ENCODE measurements around the gene ACOT4. TPM values are rescaled to one million over a fixed set of nuclear protein-coding genes. Genes with fewer than 3 reads are reported as not detected.
"Not testable (repeated sequence)": the region's sequence is repeated elsewhere in the genome, so short reads cannot be mapped to it uniquely, and the experiment has no call there.

Gene ACOT4
- 0.04 TPM for total RNA-seq (2013)
- polyA plus RNA-seq (under 1 TPM in 2 of 3 donors, not detected in 1; 0.04 to 0.12 TPM), polyA minus RNA-seq (not detected in 2 replicates), total RNA-seq (0 reads per million in 11 experiments)

- Mint-ChIP-seq H3K27me3 (ENCODE audit: low read depth in 3 of 3) (peaks cover 19 to 34% (median 25%) of the 10 kb centered on the region in 3 donors), H3K4me3 (peak within 1 kb of the TSS; percentile 70 to 88), H3K4me1 (peaks cover 15% of the 10 kb centered on the region), H3K9me3 (peaks cover 0 to 8% (median 6%) of the 10 kb centered on the region in 7 donors), H3K27ac (no peak within 1 kb of the TSS), H3K36me3 (no peaks in the 10 kb centered on the region)
- Histone ChIP-seq H3K9me3 (replicated peaks in 1 of 2; ENCODE audit: control insufficient read depth in 1 of 2, insufficient read depth in 1 of 2, low read length in 2 of 2) (no peaks in the 10 kb centered on the region), H4K20me1 (ENCODE audit: insufficient read depth, low read length) (no peaks in the 10 kb centered on the region), H3K36me3 (replicated peaks in 1 of 2; ENCODE audit: control insufficient read depth in 1 of 2, insufficient read depth in 2 of 2, low read length in 2 of 2) (no peaks in the 10 kb centered on the region), H2AFZ (ENCODE audit: insufficient read depth, low read depth, low read length, poor library complexity, severe bottlenecking) (peak within 1 kb of the TSS; percentile 87), H3K4me1 (ENCODE audit: control insufficient read depth in 1 of 2, insufficient read depth in 2 of 2, low read length in 2 of 2) (peaks cover 8 to 14% of the 10 kb centered on the region in 2 donors), H3K4me3 (replicated peaks in 1 of 3; ENCODE audit: low read depth in 2 of 3, low read length in 3 of 3) (peak within 1 kb of the TSS; percentile 49 to 81 (median 51)), H3K9ac (ENCODE audit: insufficient read depth, low read length, poor library complexity, severe bottlenecking) (peak within 1 kb of the TSS; percentile 51), H3K4me2 (replicated peaks; ENCODE audit: extremely low read depth, low read length, poor library complexity, severe bottlenecking) (peak within 1 kb of the TSS; percentile 86), H3K27ac (ENCODE audit: low read depth in 1 of 2, low read length in 2 of 2) (no peak within 1 kb of the TSS), H3K27me3 (ENCODE audit: control insufficient read depth in 2 of 2, insufficient read depth in 2 of 2, low read length in 2 of 2) (no peaks in the 10 kb centered on the region), H3K79me2 (ENCODE audit: insufficient read depth, low read length) (no peaks in the 10 kb centered on the region)
- intact Hi-C loops (cut with micrococcal nuclease): no loop called here
- TF ChIP-seq CTCF (IDR thresholded peaks at IDR 0.05): no peak
- DNase-seq: no peak
- WGBS (ENCODE audit: insufficient coverage): 1% methylated on average over 89 of the region's 89 CpGs
Observed at GRCh38 chr14:73591690-73592449, at the start of gene ACOT4. Gene ACOT4 (plus strand): TSS chr14:73591873. CDS start chr14:73591960, 87 bp downstream.

- H3K9me3 ChIP-seq (replicated peaks in 1 of 2; ENCODE audit: control insufficient read depth in 1 of 2, insufficient read depth in 1 of 2, low read length in 2 of 2); H3K4me3 ChIP-seq (replicated peaks in 1 of 3; ENCODE audit: low read depth in 2 of 3, low read length in 3 of 3); H3K4me3 Mint-ChIP-seq; intact Hi-C loops (cut with micrococcal nuclease); H4K20me1 ChIP-seq (ENCODE audit: insufficient read depth, low read length); DNase-seq; H3K27ac ChIP-seq (ENCODE audit: low read depth in 1 of 2, low read length in 2 of 2); H3K36me3 ChIP-seq (replicated peaks in 1 of 2; ENCODE audit: control insufficient read depth in 1 of 2, insufficient read depth in 2 of 2, low read length in 2 of 2); H3K4me1 ChIP-seq (ENCODE audit: control insufficient read depth in 1 of 2, insufficient read depth in 2 of 2, low read length in 2 of 2); H3K27me3 Mint-ChIP-seq (ENCODE audit: low read depth in 3 of 3); H3K27ac Mint-ChIP-seq; H3K79me2 ChIP-seq (ENCODE audit: insufficient read depth, low read length); H3K4me1 Mint-ChIP-seq; H3K9ac ChIP-seq (ENCODE audit: insufficient read depth, low read length, poor library complexity, severe bottlenecking); H3K4me2 ChIP-seq (replicated peaks; ENCODE audit: extremely low read depth, low read length, poor library complexity, severe bottlenecking); H3K27me3 ChIP-seq (ENCODE audit: control insufficient read depth in 2 of 2, insufficient read depth in 2 of 2, low read length in 2 of 2); H2AFZ ChIP-seq (ENCODE audit: insufficient read depth, low read depth, low read length, poor library complexity, severe bottlenecking); H3K36me3 Mint-ChIP-seq; H3K9me3 Mint-ChIP-seq: not testable (repeated sequence)
- WGBS (ENCODE audit: insufficient coverage): no CpG with 5 or more reads among the region's 7 CpGs
Observed at GRCh38 chr14:73542961-73543360, 48.7 kb upstream of the ACOT4 start.

GRCh38 chr14:73545353-73545752 is 46.3 kb upstream of the ACOT4 start:
- not testable (repeated sequence) for H3K4me3 Mint-ChIP-seq

GRCh38 chr14:73549097-73549496 is 42.6 kb upstream of the ACOT4 start:
- not testable (repeated sequence) for H3K4me3 ChIP-seq (replicated peaks in 1 of 3; ENCODE audit: low read depth in 2 of 3, low read length in 3 of 3); H3K27me3 Mint-ChIP-seq (ENCODE audit: low read depth in 3 of 3)
- whole genome bisulfite sequencing (ENCODE audit: insufficient coverage): no CpG with 5 or more reads among the region's 3 CpGs

More at GRCh38 chr14:73545353-73545752, 46.3 kb upstream of the ACOT4 start:
- H3K4me3 ChIP-seq (replicated peaks in 1 of 3; ENCODE audit: low read depth in 2 of 3, low read length in 3 of 3); H3K36me3 Mint-ChIP-seq; DNase-seq; H4K20me1 ChIP-seq (ENCODE audit: insufficient read depth, low read length); H3K4me1 ChIP-seq (ENCODE audit: control insufficient read depth in 1 of 2, insufficient read depth in 2 of 2, low read length in 2 of 2); intact Hi-C loops (cut with micrococcal nuclease); H3K27me3 Mint-ChIP-seq (ENCODE audit: low read depth in 3 of 3); H3K9me3 ChIP-seq (replicated peaks in 1 of 2; ENCODE audit: control insufficient read depth in 1 of 2, insufficient read depth in 1 of 2, low read length in 2 of 2); H2AFZ ChIP-seq (ENCODE audit: insufficient read depth, low read depth, low read length, poor library complexity, severe bottlenecking); H3K79me2 ChIP-seq (ENCODE audit: insufficient read depth, low read length); H3K27me3 ChIP-seq (ENCODE audit: control insufficient read depth in 2 of 2, insufficient read depth in 2 of 2, low read length in 2 of 2); H3K9me3 Mint-ChIP-seq; H3K4me2 ChIP-seq (replicated peaks; ENCODE audit: extremely low read depth, low read length, poor library complexity, severe bottlenecking); H3K9ac ChIP-seq (ENCODE audit: insufficient read depth, low read length, poor library complexity, severe bottlenecking); H3K27ac ChIP-seq (ENCODE audit: low read depth in 1 of 2, low read length in 2 of 2); H3K27ac Mint-ChIP-seq; H3K4me1 Mint-ChIP-seq; H3K36me3 ChIP-seq (replicated peaks in 1 of 2; ENCODE audit: control insufficient read depth in 1 of 2, insufficient read depth in 2 of 2, low read length in 2 of 2): not testable (repeated sequence)
- no CpG with 5 or more reads among the region's 1 CpG for WGBS (ENCODE audit: insufficient coverage)

More at GRCh38 chr14:73549097-73549496, 42.6 kb upstream of the ACOT4 start:
- H2AFZ ChIP-seq (ENCODE audit: insufficient read depth, low read depth, low read length, poor library complexity, severe bottlenecking); H3K36me3 Mint-ChIP-seq; H3K4me1 ChIP-seq (ENCODE audit: control insufficient read depth in 1 of 2, insufficient read depth in 2 of 2, low read length in 2 of 2); H3K27ac ChIP-seq (ENCODE audit: low read depth in 1 of 2, low read length in 2 of 2); H3K9me3 ChIP-seq (replicated peaks in 1 of 2; ENCODE audit: control insufficient read depth in 1 of 2, insufficient read depth in 1 of 2, low read length in 2 of 2); DNase-seq; H3K4me2 ChIP-seq (replicated peaks; ENCODE audit: extremely low read depth, low read length, poor library complexity, severe bottlenecking); H3K4me1 Mint-ChIP-seq; H3K9ac ChIP-seq (ENCODE audit: insufficient read depth, low read length, poor library complexity, severe bottlenecking); H3K9me3 Mint-ChIP-seq; H4K20me1 ChIP-seq (ENCODE audit: insufficient read depth, low read length); H3K79me2 ChIP-seq (ENCODE audit: insufficient read depth, low read length); H3K36me3 ChIP-seq (replicated peaks in 1 of 2; ENCODE audit: control insufficient read depth in 1 of 2, insufficient read depth in 2 of 2, low read length in 2 of 2); H3K27ac Mint-ChIP-seq; intact Hi-C loops (cut with micrococcal nuclease); H3K4me3 Mint-ChIP-seq; H3K27me3 ChIP-seq (ENCODE audit: control insufficient read depth in 2 of 2, insufficient read depth in 2 of 2, low read length in 2 of 2): not testable (repeated sequence)

Data from CD14-positive monocyte (primary cell).